ENCODE results near the gene ZNF605. TPM values are rescaled to one million over a fixed set of nuclear protein-coding genes. Genes with fewer than 3 reads are reported as not detected.

ZNF605 gene
- total and polyA plus RNA-seq, 10 of the 15 experiments (the other 5 are each of a cell fraction or from before 2014, with no cell fraction given): 0.95 to 4.8 (median 2.5) TPM

DNA sequence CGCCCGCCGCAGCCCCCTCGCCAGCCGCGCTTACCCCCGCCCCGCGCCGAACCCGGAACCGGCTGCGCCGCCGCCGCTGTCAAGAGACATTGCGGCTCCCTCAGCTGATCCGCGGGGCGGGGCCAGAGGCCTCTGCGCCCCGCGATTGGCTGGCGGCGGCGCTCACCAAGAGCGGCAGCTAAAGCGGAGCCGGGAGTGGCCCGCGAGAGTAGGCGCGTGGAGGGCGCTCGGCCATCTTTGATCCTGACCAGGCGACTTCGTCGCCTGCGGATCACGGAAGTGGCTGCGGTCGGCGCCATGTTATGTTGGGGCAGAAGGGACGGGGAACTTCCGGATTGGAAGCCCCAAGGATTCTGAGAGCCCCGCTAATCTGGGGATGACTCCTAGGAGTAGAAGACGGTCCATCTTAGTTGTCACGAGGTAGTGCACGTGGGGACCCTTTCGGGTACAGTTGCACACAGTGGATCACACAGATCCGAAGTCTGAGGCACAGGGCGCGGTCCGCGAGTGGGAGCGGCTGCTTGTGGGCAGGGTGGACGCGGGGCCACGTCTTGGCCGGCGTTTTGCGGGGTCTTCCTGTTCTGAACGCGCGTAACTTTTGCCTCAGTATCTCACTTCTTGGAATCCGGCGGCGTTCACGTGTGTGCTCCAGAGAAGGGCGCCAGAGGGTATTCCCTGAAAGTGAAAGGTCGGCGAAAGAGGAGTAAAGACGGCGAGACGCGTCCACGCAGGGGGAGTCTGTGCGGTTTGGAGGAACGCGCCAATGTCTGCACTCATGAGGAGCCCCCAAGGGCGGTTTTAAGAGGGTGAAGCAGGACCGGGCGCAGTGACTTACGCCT, 68.4 kb downstream of the ZNF605 start, which contains the start of gene CHFR (continued):
- TF ChIP-seq, protein P1, sequence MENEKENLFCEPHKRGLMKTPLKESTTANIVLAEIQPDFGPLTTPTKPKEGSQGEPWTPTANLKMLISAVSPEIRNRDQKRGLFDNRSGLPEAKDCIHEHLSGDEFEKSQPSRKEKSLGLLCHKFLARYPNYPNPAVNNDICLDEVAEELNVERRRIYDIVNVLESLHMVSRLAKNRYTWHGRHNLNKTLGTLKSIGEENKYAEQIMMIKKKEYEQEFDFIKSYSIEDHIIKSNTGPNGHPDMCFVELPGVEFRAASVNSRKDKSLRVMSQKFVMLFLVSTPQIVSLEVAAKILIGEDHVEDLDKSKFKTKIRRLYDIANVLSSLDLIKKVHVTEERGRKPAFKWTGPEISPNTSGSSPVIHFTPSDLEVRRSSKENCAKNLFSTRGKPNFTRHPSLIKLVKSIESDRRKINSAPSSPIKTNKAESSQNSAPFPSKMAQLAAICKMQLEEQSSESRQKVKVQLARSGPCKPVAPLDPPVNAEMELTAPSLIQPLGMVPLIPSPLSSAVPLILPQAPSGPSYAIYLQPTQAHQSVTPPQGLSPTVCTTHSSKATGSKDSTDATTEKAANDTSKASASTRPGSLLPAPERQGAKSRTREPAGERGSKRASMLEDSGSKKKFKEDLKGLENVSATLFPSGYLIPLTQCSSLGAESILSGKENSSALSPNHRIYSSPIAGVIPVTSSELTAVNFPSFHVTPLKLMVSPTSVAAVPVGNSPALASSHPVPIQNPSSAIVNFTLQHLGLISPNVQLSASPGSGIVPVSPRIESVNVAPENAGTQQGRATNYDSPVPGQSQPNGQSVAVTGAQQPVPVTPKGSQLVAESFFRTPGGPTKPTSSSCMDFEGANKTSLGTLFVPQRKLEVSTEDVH (IDR thresholded peaks at IDR 0.05; ENCODE audit: low read depth, partially characterized antibody): peak; percentile 20
- TF ChIP-seq MYC (IDR thresholded peaks at IDR 0.05; ENCODE audit: insufficient read depth, insufficient read length, insufficient replicate concordance, low read length, severe bottlenecking): peak; percentile 85
- no peak for TF ChIP-seq ZNF217 (IDR thresholded peaks at IDR 0.05)
- peak; percentile 69; the same call in 1 of the 2 replicates for TF ChIP-seq ZSCAN29 (IDR thresholded peaks at IDR 0.05)
- TF ChIP-seq NR2F1 (conservative IDR thresholded peaks at IDR 0.05): 0 out of 2 replicates have a peak, but pooled peaks have one; percentile 20
- TF ChIP-seq YY1 (IDR thresholded peaks at IDR 0.05; ENCODE audit: low read depth, low read length): peak; percentile 99
- TF ChIP-seq JUND (IDR thresholded peaks at IDR 0.05; ENCODE audit: low read depth, low read length): no peak
- no peak; the same call in 1 of the 2 replicates for TF ChIP-seq MTA3 (IDR thresholded peaks at IDR 0.05; ENCODE audit: borderline replicate concordance, low read length)
- no peak for TF ChIP-seq NR2C2 (IDR thresholded peaks at IDR 0.05; ENCODE audit: borderline replicate concordance, control insufficient read depth, insufficient read length, low read depth)
- TF ChIP-seq MXI1 (IDR thresholded peaks at IDR 0.05; ENCODE audit: low read depth, low read length): peak; percentile 77
- peak; percentile 54; the same call in 1 of the 2 replicates for TF ChIP-seq TARDBP (IDR thresholded peaks at IDR 0.05; ENCODE audit: borderline replicate concordance)
- TF ChIP-seq, protein P2, sequence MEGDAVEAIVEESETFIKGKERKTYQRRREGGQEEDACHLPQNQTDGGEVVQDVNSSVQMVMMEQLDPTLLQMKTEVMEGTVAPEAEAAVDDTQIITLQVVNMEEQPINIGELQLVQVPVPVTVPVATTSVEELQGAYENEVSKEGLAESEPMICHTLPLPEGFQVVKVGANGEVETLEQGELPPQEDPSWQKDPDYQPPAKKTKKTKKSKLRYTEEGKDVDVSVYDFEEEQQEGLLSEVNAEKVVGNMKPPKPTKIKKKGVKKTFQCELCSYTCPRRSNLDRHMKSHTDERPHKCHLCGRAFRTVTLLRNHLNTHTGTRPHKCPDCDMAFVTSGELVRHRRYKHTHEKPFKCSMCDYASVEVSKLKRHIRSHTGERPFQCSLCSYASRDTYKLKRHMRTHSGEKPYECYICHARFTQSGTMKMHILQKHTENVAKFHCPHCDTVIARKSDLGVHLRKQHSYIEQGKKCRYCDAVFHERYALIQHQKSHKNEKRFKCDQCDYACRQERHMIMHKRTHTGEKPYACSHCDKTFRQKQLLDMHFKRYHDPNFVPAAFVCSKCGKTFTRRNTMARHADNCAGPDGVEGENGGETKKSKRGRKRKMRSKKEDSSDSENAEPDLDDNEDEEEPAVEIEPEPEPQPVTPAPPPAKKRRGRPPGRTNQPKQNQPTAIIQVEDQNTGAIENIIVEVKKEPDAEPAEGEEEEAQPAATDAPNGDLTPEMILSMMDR (IDR thresholded peaks at IDR 0.05 in 2 of 3, conservative IDR thresholded peaks at IDR 0.05 in 1 of 3; ENCODE audit: control insufficient read depth in 2 of 3, extremely low read depth in 1 of 3, insufficient read depth in 1 of 3, low read depth in 3 of 3, low read length in 3 of 3): no peak

Data from GM12878 (cell line).